ENCODE data around the gene LIPM. TPM values are rescaled to one million over a fixed set of nuclear protein-coding genes. Genes with fewer than 3 reads are reported as not detected.

LIPM gene
- polyA plus RNA-seq, 4 donors = 0.13 TPM; not detected in 3

- Histone ChIP-seq H3K27me3 (ENCODE audit: control insufficient read depth in 3 of 3, insufficient read depth in 3 of 3, low read length in 3 of 3) (no peaks in the 10 kb centered on the region), H3K4me1 (ENCODE audit: control insufficient read depth in 3 of 3, insufficient read depth in 2 of 3, low read depth in 1 of 3, low read length in 2 of 3) (no peaks in the 10 kb centered on the region), H3K4me3 (ENCODE audit: low read depth in 1 of 3, low read length in 3 of 3) (no peak overlapping the region), H3K27ac (ENCODE audit: low read depth in 1 of 3, low read length in 2 of 3) (no peak overlapping the region), H3K36me3 (ENCODE audit: control insufficient read depth in 3 of 3, insufficient read depth in 2 of 3, low read depth in 1 of 3, low read length in 3 of 3) (no peaks in the 10 kb centered on the region), H3K9me3 (ENCODE audit: control insufficient read depth in 2 of 2, insufficient read depth in 1 of 2, low read depth in 1 of 2, low read length in 1 of 2) (no peaks in the 10 kb centered on the region)
- DNase-seq = no peak
- WGBS, 3 donors = 92 to 100% (median 98%) methylated on average over 2 of the region's 2 CpGs
- FAIRE-seq = no peak
Observed at GRCh38 chr10:88866454-88866853, 63.9 kb downstream of the LIPM start.

GRCh38 chr10:88870089-88870488, 67.6 kb downstream of the LIPM start:
- Histone ChIP-seq H3K27ac (ENCODE audit: low read depth in 1 of 3, low read length in 2 of 3) (no peak overlapping the region), H3K27me3 (ENCODE audit: control insufficient read depth in 3 of 3, insufficient read depth in 3 of 3, low read length in 3 of 3) (no peaks in the 10 kb centered on the region), H3K36me3 (ENCODE audit: control insufficient read depth in 3 of 3, insufficient read depth in 2 of 3, low read depth in 1 of 3, low read length in 3 of 3) (no peaks in the 10 kb centered on the region), H3K4me1 (ENCODE audit: control insufficient read depth in 3 of 3, insufficient read depth in 2 of 3, low read depth in 1 of 3, low read length in 2 of 3) (no peaks in the 10 kb centered on the region), H3K4me3 (ENCODE audit: low read depth in 1 of 3, low read length in 3 of 3) (no peak overlapping the region), H3K9me3 (ENCODE audit: control insufficient read depth in 2 of 2, insufficient read depth in 1 of 2, low read depth in 1 of 2, low read length in 1 of 2) (no peaks in the 10 kb centered on the region)
- DNase-seq = no peak
- FAIRE-seq = no peak

Other genes with a start within 250 kb of the LIPM start
- 10 to 100 TPM in 3 of 4 donors, 1 to 10 TPM in 1; 8.6 to 24.0 (median 12.8) TPM for gene RNLS, start 219.4 kb upstream of the LIPM start, polyA plus RNA-seq
- gene LIPJ, start 216.0 kb upstream of the LIPM start, polyA plus RNA-seq = under 1 TPM in 2 of 4 donors, not detected in 2; 0.10 to 0.31 TPM
- gene LIPF, start 138.3 kb upstream of the LIPM start, polyA plus RNA-seq = 10 to 100 TPM in 1 of 4 donors, 1 to 10 TPM in 2, not detected in 1; 4.5 to 44.3 (median 7.6) TPM
- gene LIPK, start 96.5 kb upstream of the LIPM start, polyA plus RNA-seq = not detected
- gene LIPN, start 42.7 kb upstream of the LIPM start, polyA plus RNA-seq = under 1 TPM in 1 of 4 donors, not detected in 3; 0.04 TPM
- 1 to 10 TPM in 3 of 4 donors, under 1 TPM in 1; 0.81 to 8.5 (median 2.2) TPM for gene ANKRD22, start 49.1 kb downstream of the LIPM start, polyA plus RNA-seq
- gene STAMBPL1, start 77.5 kb downstream of the LIPM start, polyA plus RNA-seq = 10 to 100 TPM in 2 of 4 donors, 1 to 10 TPM in 2; 2.9 to 27.7 (median 9.4) TPM
- gene ACTA2, start 150.0 kb downstream of the LIPM start, polyA plus RNA-seq = 100 to 1,000 TPM in 2 of 4 donors, 10 to 100 TPM in 1, 1 to 10 TPM in 1; 6.5 to 274 (median 82.6) TPM
- 10 to 100 TPM in 1 of 4 donors, 1 to 10 TPM in 3; 3.4 to 11.3 (median 5.7) TPM for gene FAS, start 188.1 kb downstream of the LIPM start, polyA plus RNA-seq

Measured in small intestine (tissue), 7 donors.